GM19468 (cell line): ENCODE results near the gene LHFPL2.

ENCODE experiments used
- ATAC-seq: cut with Tn5 transposase; IDR thresholded peaks from one replicate; pipeline ENCODE4 v1.9.1; 2021; ENCODE audit warnings: mild to moderate bottlenecking, moderate library complexity, moderate number of reproducible peaks; ENCODE audit not compliant: unreplicated experiment; ENCODE audit errors: extremely low read depth

Gene LHFPL2

DNA sequence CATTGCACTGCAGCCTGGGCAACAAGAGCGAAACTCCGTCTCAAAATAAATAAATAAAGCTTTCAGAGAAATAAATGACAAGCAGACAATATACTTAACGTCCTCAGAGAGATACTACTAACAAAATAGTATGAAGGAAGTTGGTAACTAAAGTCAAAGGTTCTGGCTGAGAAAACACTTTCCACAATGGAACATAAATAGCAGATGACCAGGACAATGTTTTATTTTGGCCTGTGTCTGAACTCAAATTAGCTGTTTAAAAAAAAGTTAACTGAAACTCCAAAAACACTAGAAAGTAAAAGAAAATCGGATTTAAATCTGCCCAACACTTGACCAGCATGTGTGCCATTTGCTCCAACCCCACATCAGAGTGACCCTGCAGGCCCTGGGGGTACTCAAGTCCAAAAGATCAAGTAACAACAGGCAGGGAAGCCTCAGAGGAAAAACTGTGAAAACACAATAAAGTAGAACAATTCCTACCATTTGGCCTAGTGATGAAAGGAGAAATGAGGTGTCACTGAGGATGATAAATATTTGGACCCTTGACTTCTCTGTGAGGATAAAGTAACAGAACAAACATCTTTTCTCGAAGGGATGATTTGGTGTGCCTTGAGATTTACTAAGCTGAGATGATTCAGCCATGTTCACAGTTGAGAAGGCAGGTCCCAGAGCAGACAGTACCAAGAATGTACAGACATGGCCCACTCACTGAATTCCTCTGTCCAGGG lies 47.7 kb downstream of the LHFPL2 start:
- ATAC-seq: no peak

GRCh38 chr5:78598973-78599372 lies 49.6 kb downstream of the LHFPL2 start:
- no peak for ATAC-seq

DNA sequence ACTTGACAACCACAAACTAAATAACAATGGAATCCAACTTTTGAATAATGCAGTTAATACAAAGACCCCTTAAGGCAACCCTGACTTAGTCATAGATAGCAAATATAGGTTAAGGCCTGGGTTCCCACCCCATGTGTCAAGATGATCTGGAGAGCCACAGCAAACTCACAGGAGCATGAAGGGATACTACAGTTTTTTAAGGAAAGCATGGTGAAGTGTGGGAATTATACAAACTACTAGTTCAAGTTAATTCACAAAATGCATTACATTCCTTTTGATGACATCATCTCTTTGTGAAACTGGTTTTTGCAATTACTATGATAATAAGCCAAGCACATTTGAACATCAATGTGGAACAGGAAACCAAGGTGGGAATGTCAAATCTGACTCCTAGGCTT lies 50.6 kb downstream of the LHFPL2 start:
- no peak for ATAC-seq

GRCh38 chr5:78597068-78597973 lies 51.3 kb downstream of the LHFPL2 start:
- no peak for ATAC-seq

DNA sequence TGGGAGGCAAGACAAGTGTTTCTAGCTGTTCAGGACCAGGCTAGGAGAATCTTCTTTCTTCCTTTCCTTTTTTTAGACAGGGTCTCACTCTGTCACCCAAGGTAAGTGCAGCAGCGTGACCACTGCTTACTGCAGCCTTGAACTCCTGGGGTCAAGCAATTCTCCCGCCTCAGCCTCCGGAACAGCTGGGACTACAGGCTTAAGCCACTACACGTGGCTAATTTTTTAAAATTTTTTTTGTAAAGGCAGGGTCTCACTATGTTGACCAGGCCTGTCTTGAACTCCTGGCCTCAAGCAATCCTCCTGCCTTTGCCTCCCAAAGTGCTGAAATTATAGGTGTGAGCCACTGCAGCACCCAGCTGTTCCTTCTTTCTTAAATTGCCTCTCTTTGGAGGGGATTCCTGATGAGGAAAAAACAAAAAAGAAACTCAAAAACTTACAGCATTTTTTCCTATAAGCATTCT lies 53.1 kb downstream of the LHFPL2 start:
- no peak for ATAC-seq

DNA sequence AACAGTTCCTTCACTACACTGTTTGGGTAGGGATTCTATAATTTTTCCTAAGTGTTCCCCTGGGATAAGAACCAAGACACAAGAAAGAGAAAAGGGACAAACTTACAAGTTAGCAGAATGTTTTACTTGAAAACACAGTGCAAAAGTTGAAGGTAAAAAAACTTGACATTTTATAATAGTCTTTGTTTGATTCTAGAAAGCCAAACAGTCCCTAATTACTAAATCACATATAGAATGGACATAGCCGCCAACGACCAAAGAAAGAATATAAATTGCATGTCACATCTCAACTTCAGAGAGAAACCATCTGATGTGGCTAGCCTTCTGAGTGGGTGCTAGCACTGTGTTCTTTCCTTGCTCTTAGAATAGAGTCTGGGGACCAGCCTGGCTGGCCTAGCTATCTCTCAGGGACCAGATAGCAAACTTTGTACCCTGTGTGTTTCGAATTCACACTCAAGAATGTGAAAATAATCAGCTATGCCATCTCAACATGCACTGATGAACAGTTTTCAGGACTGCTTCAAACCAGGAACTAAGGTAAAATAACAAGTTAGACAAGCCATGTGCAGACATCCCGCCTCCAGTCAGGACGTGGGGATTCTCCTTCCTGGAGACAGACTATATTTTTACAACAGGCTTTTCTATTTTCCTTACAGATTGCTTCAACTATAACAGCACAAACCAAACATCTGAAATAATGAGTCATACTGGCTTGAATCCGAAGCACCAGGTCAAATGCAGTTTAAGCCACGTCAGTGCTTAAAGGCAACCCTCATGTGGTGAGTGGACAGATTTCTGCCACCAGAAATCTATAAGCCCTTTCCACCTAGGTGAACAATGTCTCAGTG lies 53.7 kb downstream of the LHFPL2 start:
- ATAC-seq: no peak

DNA sequence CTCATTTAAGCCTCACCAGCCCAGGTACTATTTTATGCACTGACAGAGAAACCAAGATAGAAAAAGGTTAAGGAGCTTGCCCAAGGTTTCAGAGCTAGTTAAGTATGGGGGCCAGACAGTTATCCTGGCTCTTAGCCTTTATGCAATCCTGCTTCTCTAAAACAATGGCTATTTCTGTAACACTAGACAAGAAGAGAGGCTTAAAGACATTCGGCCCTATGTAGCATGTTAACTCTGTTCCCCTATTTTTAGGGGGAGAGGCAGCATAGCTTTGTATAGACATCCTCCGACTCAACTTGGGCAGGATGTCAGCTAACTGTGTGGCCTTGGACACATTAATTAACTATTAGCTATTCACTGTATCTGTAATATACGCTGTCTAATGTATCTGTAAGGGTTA lies 54.6 kb downstream of the LHFPL2 start:
- ATAC-seq: no peak

DNA sequence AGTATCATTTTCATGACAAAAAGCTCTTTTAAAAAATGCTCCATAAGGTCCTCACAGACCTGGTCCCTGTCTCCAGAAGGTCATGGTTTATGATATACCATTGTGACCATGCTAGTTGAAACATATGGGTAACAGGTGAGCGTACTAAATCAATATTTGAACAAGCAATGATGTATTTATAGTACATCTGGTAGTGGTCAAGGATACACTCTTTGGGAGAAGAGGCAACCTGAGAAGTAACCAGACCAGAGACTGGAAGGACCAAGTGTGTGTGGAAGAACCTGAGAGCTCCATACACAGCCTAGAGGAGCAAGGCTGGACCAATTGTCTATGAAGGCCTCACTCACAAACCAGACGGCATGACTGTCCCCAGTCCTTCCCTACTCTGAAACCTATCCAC lies 55.1 kb downstream of the LHFPL2 start:
- ATAC-seq: no peak

DNA sequence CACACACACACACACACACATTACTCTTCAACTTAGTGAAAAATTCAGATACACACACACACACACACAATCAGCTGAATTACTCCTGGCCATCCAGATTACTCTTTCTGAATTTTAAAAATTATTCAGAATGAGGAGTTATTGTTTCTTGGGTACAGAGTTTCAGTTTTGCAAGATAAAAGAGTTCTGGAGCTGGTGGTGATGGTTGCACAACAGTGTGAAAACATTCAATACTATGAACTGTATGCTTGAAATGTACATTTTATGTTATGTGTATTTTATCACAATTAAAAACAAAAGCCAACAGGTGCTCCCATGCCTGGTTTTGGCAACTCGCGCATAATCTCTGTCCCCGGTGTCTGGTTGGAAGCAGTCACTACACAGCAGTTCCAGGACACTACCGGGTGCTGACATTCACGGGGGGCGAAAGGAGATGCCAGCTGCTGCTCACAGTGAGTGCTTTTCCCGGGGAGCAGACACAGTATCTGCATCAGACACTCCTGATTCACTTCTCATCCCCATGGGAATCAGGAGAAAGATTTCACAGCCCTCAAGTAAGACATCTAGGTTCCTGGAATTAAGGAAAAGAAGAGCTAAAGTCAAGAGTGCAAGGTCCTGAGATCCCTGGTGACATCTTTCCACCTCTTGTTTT lies 55.7 kb downstream of the LHFPL2 start:
- no peak for ATAC-seq

DNA sequence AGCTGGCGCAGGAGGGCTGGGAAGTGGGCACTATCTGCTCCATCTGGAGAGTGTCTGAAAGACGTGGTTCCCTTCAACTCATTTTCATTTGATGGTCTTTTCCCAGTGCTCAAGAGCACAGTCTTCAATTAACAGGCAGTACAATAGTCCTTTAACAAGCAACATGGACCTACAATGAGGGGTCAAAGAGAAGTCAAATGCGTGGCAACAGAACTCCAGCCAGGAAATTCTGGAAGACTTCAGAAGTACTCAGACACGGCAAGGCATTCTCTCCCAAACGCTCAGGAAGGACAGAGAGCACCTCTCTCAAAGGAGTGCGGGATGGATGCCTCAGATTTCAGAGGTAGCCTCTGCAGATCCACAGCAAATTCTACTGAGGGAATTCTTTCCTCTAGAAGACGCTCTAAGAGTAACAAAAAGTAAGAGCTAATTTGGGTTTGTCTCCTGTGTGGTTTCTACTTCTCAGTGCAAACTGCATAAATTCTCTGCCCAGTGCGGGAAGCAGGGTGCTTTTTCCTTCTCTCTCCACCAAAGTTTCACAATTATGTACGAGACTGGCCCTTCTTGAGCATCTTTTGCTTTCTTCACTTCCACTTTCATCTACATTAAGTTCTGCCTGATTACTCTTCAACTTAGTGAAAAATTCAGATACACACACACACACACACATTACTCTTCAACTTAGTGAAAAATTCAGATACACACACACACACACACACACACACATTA lies 56.4 kb downstream of the LHFPL2 start:
- no peak for ATAC-seq

- no peak for ATAC-seq
These were observed 57.4 kb downstream of the LHFPL2 start for GRCh38 chr5:78591138-78591612.

DNA sequence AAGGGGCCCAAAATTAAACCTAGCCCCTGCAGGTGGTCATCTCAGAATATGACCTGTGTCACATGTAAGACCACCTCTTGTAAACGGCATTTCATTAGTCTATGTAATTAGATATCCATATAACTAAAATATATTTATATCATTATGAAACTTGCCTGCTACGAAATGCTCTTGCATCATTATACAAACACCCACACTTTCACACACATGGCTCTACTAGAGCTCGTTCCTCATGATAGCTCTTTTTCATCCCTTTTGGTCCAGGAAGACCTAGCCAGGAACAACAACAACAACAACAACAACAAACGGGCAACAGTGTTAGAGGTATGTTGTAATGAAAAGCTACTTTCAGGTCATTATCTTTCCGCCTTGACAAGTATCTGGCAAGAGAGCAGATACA lies 58.6 kb downstream of the LHFPL2 start:
- ATAC-seq: no peak

DNA sequence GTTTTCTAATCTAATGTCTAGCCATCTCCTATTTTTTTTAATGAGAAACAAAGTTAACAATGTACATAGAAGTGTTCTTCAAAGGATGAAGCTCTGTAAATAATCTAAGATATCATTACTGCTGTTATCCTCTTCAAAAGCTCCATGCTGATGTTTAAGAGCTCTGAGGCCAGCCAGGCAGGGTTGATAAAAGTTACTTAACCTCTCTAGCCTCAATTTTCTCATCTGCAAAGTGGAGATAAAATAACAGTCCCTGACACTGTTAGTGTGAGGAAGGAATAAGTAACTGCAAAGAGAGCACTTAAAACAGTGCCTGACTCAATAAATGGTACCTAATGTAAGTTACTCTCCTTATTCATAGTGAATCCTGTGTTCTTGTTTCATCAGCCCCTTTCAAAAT lies 60.1 kb downstream of the LHFPL2 start:
- ATAC-seq: no peak

DNA sequence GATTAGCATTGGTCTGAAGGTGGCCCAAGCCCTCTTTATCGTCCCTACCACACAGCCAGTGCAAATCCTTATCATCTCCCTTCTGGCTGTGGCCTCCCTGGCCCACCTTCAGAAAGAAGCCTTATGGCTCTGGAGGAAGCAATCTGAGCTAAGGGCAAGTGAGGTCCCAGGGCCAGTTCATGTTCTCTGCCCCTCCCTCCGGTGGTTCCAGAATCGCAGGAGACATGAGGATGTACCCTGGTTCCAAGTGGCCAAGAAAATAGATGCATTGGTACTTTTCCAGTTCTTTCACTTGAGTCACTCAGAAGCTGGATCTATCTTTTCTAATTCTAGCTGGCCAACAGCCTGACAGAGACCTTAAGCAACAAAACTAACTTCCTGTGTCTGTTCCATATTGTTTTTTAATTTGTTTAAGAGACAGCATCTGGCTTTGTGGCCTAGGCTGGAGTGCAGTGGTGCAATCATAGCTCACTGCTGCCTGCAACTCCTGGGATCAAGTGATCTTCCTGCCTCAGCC lies 60.7 kb downstream of the LHFPL2 start:
- ATAC-seq: no peak

DNA sequence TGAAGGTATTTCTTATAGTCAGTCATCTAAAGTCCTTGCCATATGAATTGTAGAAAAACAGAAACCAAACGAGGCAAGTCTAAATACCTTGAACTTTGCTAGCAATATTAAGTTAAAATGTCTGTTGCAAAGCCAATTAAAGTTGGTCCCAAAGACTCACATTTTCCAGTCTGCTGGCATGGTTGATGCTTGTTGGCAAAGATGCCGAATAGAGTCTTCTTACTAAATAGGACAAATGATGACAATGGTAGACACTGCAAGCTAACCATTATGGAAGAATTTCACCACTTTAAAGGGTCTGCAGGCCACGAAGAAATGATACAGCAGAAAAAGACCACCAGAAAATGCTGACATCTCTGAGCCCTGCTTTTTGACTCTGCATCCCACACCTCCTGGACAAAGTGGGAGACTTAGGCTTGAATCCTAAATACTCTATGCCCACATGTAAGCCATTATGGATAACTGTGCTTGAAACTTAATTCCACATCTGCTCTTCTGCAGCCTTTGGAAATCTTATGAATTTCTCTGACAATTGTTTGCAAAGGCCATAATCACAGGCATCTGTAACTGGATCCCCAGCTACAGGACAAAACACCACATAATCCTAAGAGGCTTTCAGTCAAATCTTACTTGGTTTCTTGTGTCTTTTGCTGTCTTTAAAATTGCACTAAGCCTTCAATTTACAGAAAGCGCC lies 61.3 kb downstream of the LHFPL2 start:
- no peak for ATAC-seq

DNA sequence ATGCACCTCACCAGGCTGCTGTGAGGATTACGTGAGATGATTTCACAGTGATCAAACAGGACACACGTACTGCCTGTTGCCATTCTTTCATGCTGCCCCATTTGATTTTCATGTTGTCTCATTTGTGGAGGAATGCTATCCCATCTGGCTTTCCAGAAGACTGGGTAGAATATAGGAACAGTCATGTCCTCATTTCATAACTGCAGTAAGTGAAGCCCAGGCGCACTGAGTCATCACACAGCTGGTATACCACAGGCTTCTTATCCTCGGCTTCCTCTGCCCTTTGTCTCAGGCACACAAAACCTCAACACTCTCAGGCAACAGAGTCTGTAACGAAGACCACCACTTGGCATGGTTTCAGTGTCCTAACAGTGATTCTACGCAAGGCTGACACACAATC lies 62.3 kb downstream of the LHFPL2 start:
- ATAC-seq: no peak

- no peak for ATAC-seq
These were observed 70.6 kb downstream of the LHFPL2 start for GRCh38 chr5:78578015-78578414.

DNA sequence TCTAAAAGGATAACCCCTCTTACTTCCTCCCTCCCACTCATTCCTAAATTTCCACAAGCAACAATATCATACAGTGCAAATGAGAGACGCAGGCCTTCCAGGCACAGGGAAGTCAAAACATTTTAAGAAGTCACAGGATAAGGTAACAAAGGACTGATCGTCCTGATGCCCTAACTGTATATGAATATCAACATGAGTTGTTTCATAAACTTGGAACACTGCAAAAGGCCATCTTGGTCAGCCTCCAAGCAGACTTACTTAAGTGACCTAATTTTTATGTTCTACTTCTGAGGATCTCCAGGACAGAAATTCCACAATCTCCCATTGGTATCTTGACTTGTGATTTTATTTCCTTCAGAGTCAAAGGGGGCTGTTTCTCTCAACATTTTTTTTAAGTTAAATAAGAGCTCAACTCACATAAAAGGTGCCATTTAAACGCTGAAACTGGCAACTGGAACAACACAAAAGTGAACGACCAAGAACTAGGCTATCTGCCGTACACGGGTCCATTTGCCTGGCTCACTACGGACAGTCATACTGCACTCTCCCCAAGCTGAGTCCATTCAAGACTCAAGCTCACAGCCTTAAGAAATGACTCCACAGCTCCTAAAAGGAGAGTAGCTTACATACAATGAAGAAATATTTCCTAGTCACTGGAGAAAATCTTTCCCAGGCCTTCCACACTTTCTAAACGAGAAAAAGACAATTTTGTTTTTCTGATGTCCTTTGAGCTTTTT lies 71.3 kb downstream of the LHFPL2 start:
- no peak for ATAC-seq
